HG03060 (cell line): Measurements from ENCODE around the gene MAX.
"Not testable (repeated sequence)": the region's sequence is repeated elsewhere in the genome, so short reads cannot be mapped to it uniquely, and the experiment has no call there.

Source experiments
- ATAC-seq: cut with Tn5 transposase; IDR thresholded peaks from one replicate; pipeline ENCODE4 v1.9.1; 2021; ENCODE audit warnings: low read depth, moderate number of reproducible peaks; ENCODE audit not compliant: unreplicated experiment

Gene MAX

GRCh38 chr14:65041434-65041915, 60.8 kb downstream of the MAX start:
- ATAC-seq: no peak

GRCh38 chr14:65040666-65041433, 61.5 kb downstream of the MAX start:
- ATAC-seq: no peak

- ATAC-seq: no peak
Observed at GRCh38 chr14:65038966-65039365, 63.4 kb downstream of the MAX start.

- no peak for ATAC-seq
Observed at GRCh38 chr14:65035049-65035448, 67.3 kb downstream of the MAX start.

- ATAC-seq: no peak
Observed at GRCh38 chr14:65034021-65034420, 68.3 kb downstream of the MAX start.

- ATAC-seq: no peak
Observed at GRCh38 chr14:65033181-65033580, 69.1 kb downstream of the MAX start.

- no peak for ATAC-seq
Observed at GRCh38 chr14:65032319-65032718, 70.0 kb downstream of the MAX start.

- not testable (repeated sequence) for ATAC-seq
Observed at GRCh38 chr14:65031321-65031720, 71.0 kb downstream of the MAX start.

- no peak for ATAC-seq
Observed at GRCh38 chr14:65028937-65029336, 73.4 kb downstream of the MAX start.

GRCh38 chr14:65027127-65027799, 75.1 kb downstream of the MAX start:
- ATAC-seq: no peak

- ATAC-seq: no peak
Observed at GRCh38 chr14:65026526-65026925, 75.8 kb downstream of the MAX start.

GRCh38 chr14:65025818-65026217, 76.5 kb downstream of the MAX start:
- ATAC-seq: no peak
